NT2/D1 (cell line): ENCODE measurements around the gene ZNF594.
"Not testable (repeated sequence)": the region's sequence is repeated elsewhere in the genome, so short reads cannot be mapped to it uniquely, and the experiment has no call there.

Experiments
- YY1 ChIP-seq: IDR thresholded peaks from 2 replicates; pipeline ENCODE4 v1.6.1; 2011; ENCODE audit not compliant: insufficient read length, insufficient read depth
- ZNF274 ChIP-seq: IDR thresholded peaks from 2 replicates; pipeline ENCODE4 v1.6.1; 2011; ENCODE audit warnings: mild to moderate bottlenecking, low read depth, low read length

DNA sequence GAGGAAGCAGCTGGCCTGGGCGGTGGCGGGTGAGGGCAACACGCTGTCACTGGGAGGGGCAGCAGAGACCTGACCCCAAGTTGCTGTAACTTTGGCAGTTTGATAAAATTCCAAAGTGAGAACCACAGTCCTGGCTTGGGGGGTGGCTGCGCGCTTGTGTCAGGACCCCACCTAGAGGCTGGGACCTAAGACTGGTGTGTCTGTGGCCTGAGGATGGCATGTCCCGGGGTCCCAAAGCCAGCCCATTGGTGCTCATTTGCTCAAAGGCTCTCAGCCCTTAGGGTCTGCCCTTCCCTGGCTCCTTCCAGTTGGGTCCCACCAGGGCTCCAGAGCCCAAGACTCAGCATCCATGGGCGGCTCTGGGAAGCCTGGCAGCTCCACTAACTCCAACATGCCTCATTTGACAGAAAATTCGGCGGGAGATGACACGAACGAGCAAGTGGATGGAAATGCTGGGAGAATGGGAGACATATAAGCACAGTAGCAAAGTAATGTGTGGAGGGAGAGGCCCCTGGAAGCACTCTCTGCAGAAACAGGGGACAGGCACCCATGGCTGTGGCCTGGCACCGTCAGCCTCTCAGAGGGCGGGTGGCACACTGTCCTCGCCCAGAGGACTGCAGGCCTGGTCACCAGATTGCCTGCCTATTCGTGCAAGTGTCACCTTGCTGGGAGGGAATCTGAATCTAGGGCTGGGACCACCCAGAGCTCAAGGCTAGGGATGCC is 59.0 kb downstream of the ZNF594 start:
- not testable (repeated sequence) for TF ChIP-seq ZNF274, YY1
